CD4-positive, alpha-beta T cell (primary cell): ENCODE data around the gene MXI1. TPM values are rescaled to one million over a fixed set of nuclear protein-coding genes. Genes with fewer than 3 reads are reported as not detected.

Source experiments
- ATAC-seq: fragments of 200-7000 bp; cut with Tn5 transposase; one replicate; pipeline ENCODE4 v1.10.0; 2022; ENCODE audit warnings: mild to moderate bottlenecking; ENCODE audit not compliant: poor library complexity
- CTCF ChIA-PET: fragments of 350-600 bp; sonication (Branson Sonifier 250); formaldehyde crosslinking; loops from one replicate; lab custom pipeline; 2021; ENCODE audit warnings: antibody characterized with exemption, inconsistent platforms; lab: Charles Lee
- POLR2A ChIA-PET: fragments of 350-600 bp; sonication (Branson Sonifier 250); formaldehyde crosslinking; loops from one replicate; lab custom pipeline; 2021; ENCODE audit warnings: antibody characterized with exemption, inconsistent platforms; lab: Charles Lee
- DNase-seq, 14 experiments: peaks; one replicate each; pipeline ENCODE4 v3.0.0-alpha.2; 2013 to 2020; ENCODE audit warnings: mixed read lengths in 2 of 14
- H3K27ac ChIP-seq, 2 donors: one replicate each; pipeline versions ENCODE4 v1.5.1 to v1.7.0; 2013; ENCODE audit warnings: low read length in 2 of 2, low read depth in 1 of 2, mild to moderate bottlenecking in 1 of 2
- H3K27me3 ChIP-seq, 2 experiments: 1 replicate in 1 of 2; 2 replicates in 1 of 2; pipeline versions ENCODE4 v1.6.1 to v1.7.0; 2013; ENCODE audit warnings: low read length in 2 of 2, control low read depth in 1 of 2, mild to moderate bottlenecking in 1 of 2, moderate library complexity in 1 of 2; ENCODE audit not compliant: insufficient read depth in 2 of 2, control insufficient read depth in 1 of 2
- H3K36me3 ChIP-seq: one replicate; pipeline ENCODE4 v1.6.1; 2013; ENCODE audit warnings: low read length, control low read depth; ENCODE audit not compliant: insufficient read depth
- H3K4me1 ChIP-seq: one replicate; pipeline ENCODE4 v1.6.1; 2013; ENCODE audit warnings: low read length, control low read depth; ENCODE audit not compliant: insufficient read depth
- H3K4me3 ChIP-seq: one replicate; pipeline ENCODE4 v1.5.1; 2013; ENCODE audit warnings: mild to moderate bottlenecking, low read length, moderate library complexity
- H3K9me3 ChIP-seq, 2 experiments: 1 replicate in 1 of 2; 2 replicates in 1 of 2; pipeline versions ENCODE4 v1.6.1 to v1.7.0; 2013; ENCODE audit warnings: low read length in 2 of 2, mild to moderate bottlenecking in 2 of 2, control low read depth in 1 of 2, moderate library complexity in 1 of 2; ENCODE audit not compliant: control insufficient read depth in 1 of 2, insufficient read depth in 1 of 2
- H3K27ac Mint-ChIP-seq: one replicate; pipeline ENCODE4 v1.8.0; 2020; ENCODE audit warnings: mixed read lengths
- H3K27me3 Mint-ChIP-seq: one replicate; pipeline ENCODE4 v1.8.0; 2021; ENCODE audit warnings: mixed read lengths
- H3K36me3 Mint-ChIP-seq: one replicate; pipeline ENCODE4 v1.8.0; 2021; ENCODE audit warnings: low read depth, mixed read lengths
- H3K4me1 Mint-ChIP-seq: one replicate; pipeline ENCODE4 v1.8.0; 2021; ENCODE audit warnings: low read depth, mixed read lengths
- H3K4me3 Mint-ChIP-seq: one replicate; pipeline ENCODE4 v1.8.0; 2020; ENCODE audit warnings: mild to moderate bottlenecking, mixed read lengths
- H3K9me3 Mint-ChIP-seq: one replicate; pipeline ENCODE4 v1.8.0; 2020; ENCODE audit warnings: mixed read lengths
- intact Hi-C, 2 experiments: fragments of 100-400 bp; cut with DNase I in 1 of 2; cut with micrococcal nuclease in 1 of 2; formaldehyde crosslinking; loops; one replicate each; pipeline versions ENCODE4 v1.15.1 to v1.9.0; 2023 to 2025; cut with DNase I, micrococcal nuclease
- total RNA-seq, 174 experiments: library from RNA in 2 of 174; stranded (reverse) in 2 of 174; gene quantifications; one replicate each; pipeline ENCODE4 v1.2.3 and lab custom pipeline; 2021 to 2026
- TF ChIP-seq, protein P1 (sequence below): fragments of 200-600 bp; IDR thresholded peaks from one replicate; pipeline ENCODE4 v1.8.0; 2022; ENCODE audit warnings: antibody characterized with exemption, mild to moderate bottlenecking

MXI1 gene
- total RNA-seq, 2 experiments from 2014 or later = 74.3 to 84.3 TPM

GRCh38 chr10:110207805-110208613 lies 604 bp downstream of the MXI1 start:
- CTCF ChIA-PET = interaction anchor here (0.8 to 8.0 kb wide), 10 partner anchors 16 to 324 kb away, joined by 3 to 118 read pairs (median 4); no protein-coding TSS in a partner anchor
- peak overlapping the region; percentile 48 to 83 for H3K27ac ChIP-seq
- DNase-seq = peak; percentile 26 to 78 (median 60)
- peaks cover 5% of the 10 kb centered on the region for H3K27me3 Mint-ChIP-seq
- H3K36me3 ChIP-seq = no peaks in the 10 kb centered on the region
- peak overlapping the region; percentile 94 for H3K4me3 ChIP-seq
- TF ChIP-seq, protein P1, sequence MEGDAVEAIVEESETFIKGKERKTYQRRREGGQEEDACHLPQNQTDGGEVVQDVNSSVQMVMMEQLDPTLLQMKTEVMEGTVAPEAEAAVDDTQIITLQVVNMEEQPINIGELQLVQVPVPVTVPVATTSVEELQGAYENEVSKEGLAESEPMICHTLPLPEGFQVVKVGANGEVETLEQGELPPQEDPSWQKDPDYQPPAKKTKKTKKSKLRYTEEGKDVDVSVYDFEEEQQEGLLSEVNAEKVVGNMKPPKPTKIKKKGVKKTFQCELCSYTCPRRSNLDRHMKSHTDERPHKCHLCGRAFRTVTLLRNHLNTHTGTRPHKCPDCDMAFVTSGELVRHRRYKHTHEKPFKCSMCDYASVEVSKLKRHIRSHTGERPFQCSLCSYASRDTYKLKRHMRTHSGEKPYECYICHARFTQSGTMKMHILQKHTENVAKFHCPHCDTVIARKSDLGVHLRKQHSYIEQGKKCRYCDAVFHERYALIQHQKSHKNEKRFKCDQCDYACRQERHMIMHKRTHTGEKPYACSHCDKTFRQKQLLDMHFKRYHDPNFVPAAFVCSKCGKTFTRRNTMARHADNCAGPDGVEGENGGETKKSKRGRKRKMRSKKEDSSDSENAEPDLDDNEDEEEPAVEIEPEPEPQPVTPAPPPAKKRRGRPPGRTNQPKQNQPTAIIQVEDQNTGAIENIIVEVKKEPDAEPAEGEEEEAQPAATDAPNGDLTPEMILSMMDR = no peak
- no peaks in the 10 kb centered on the region for H3K27me3 ChIP-seq
- peak overlapping the region; percentile 100 for H3K27ac Mint-ChIP-seq
- peaks cover 36% of the 10 kb centered on the region for H3K4me1 Mint-ChIP-seq
- no peaks in the 10 kb centered on the region for H3K9me3 ChIP-seq
- no peaks in the 10 kb centered on the region for H3K9me3 Mint-ChIP-seq
- H3K4me1 ChIP-seq = peaks cover 48% of the 10 kb centered on the region
- intact Hi-C loops = loop anchor here (5.0 kb wide), 5 partner anchors 51 to 289 kb away; partner anchors contain the start of genes ADD3 (in 2 of the 2) and DUSP5 (in 1 of the 2)
- H3K4me3 Mint-ChIP-seq = peak overlapping the region; percentile 98
- ATAC-seq = peak; percentile 13
- POLR2A ChIA-PET = interaction anchor here (0.6 to 9.4 kb wide), 37 partner anchors 8 to 711 kb away, joined by 3 to 386 read pairs (median 4); partner anchors contain the start of genes BBIP1, SHOC2, SMC3 and SMNDC1
- H3K36me3 Mint-ChIP-seq = peaks cover 29% of the 10 kb centered on the region

DNA sequence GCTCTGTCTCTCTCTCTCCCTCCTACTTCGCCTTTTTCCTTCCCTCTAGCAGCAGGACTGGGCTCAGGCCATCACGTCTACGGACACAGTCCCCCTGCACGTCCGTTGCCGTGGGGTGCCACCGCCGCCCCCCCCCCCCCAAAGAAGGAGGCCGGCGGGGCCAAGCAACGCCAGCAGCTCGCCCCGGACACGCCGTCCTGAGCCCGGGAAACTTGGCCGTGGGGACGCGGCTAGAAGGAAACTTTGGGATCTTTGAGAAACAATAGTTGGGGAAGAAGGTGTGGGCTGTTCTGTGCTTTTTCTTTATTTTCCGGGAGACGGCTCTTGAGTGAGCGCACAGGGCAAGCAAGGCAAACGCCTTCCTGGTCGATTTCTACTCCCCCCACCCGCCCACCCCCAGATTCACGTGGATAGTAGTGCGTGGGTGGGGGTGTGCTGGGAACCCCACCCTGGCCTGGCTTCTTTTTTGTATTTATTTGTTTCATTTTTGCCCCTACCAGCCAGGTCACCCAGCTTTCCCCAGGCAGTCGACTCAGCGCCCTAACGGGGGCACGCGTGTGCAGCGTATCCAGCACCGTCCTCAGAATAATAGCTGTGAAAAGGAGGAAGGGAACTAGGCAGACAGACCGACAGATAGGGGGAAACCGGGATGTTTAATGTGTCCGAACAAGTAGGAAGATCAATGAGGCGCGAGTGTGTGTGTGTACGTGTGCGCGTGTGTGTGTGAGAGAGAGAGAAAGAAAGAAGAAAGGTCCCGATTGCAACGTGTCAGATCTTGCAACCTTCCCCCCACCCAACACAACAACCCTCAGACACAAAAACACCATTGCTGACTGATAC lies 1.4 kb downstream of the MXI1 start:
- Histone ChIP-seq H3K4me3 (peak overlapping the region; percentile 94), H3K36me3 (no peaks in the 10 kb centered on the region), H3K27me3 (no peaks in the 10 kb centered on the region), H3K4me1 (peaks cover 56% of the 10 kb centered on the region), H3K27ac (peak overlapping the region; percentile 48 to 98), H3K9me3 (no peaks in the 10 kb centered on the region)
- TF ChIP-seq, protein P1 = peak; percentile 25
- intact Hi-C loops = loop anchor here (1.0 to 5.0 kb wide), 8 partner anchors 17 to 288 kb away; partner anchors contain the start of genes ADD3 (in 2 of the 2) and DUSP5 (in 1 of the 2)
- Mint-ChIP-seq H3K4me1 (peaks cover 45% of the 10 kb centered on the region), H3K4me3 (peak overlapping the region; percentile 98), H3K36me3 (peaks cover 29% of the 10 kb centered on the region), H3K27ac (peak overlapping the region; percentile 100), H3K27me3 (peaks cover 5% of the 10 kb centered on the region), H3K9me3 (no peaks in the 10 kb centered on the region)
- ATAC-seq (peak; percentile 6), DNase-seq (peak in 10 of 14 experiments; percentile 15 to 77 (median 46))
- POLR2A ChIA-PET = interaction anchor here (0.6 to 9.4 kb wide), 39 partner anchors 9 to 710 kb away, joined by 3 to 386 read pairs (median 5); partner anchors contain the start of genes BBIP1, SHOC2, SMC3 and SMNDC1
- CTCF ChIA-PET = interaction anchor here (0.7 to 8.0 kb wide), 12 partner anchors 15 to 325 kb away, joined by 3 to 118 read pairs (median 5); partner anchors contain the start of gene SMNDC1
